Posterior vena cava (tissue), 2 donors: ENCODE data around the gene AKR1C8. TPM values are rescaled to one million over a fixed set of nuclear protein-coding genes. Genes with fewer than 3 reads are reported as not detected.
"Not testable (repeated sequence)": the region's sequence is repeated elsewhere in the genome, so short reads cannot be mapped to it uniquely, and the experiment has no call there.

Experiments
- DNase-seq: peaks from one replicate; pipeline ENCODE4 v3.0.0-alpha.2; 2020; ENCODE audit warnings: low spot score
- intact Hi-C, 2 donors: fragments of 100-400 bp; cut with DNase I; formaldehyde crosslinking; loops; one replicate each; pipeline versions ENCODE4 v1.14.1 to v1.14.2; 2022 to 2023
- total RNA-seq, 2 donors: library from RNA; stranded (reverse); fragmentation: NEBNext Ultra II Directional; extraction: Animal tissue kit (Norgen Biotek cat#: 25700); gene quantifications; one replicate each; pipeline ENCODE4 v1.2.1, GENCODE V29; 2021
- donor health status: DM: yes; HTN: yes; CAD: no.
- donor health status: DM: yes; HTN: yes; CAD: no.

Gene AKR1C8
- total RNA-seq, 2 donors from 2014 or later: not detected

- DNase-seq, intact Hi-C loops: not testable (repeated sequence)
Measured at GRCh38 chr10:5180503-5180902, 4.4 kb downstream of the AKR1C8 start.

DNA sequence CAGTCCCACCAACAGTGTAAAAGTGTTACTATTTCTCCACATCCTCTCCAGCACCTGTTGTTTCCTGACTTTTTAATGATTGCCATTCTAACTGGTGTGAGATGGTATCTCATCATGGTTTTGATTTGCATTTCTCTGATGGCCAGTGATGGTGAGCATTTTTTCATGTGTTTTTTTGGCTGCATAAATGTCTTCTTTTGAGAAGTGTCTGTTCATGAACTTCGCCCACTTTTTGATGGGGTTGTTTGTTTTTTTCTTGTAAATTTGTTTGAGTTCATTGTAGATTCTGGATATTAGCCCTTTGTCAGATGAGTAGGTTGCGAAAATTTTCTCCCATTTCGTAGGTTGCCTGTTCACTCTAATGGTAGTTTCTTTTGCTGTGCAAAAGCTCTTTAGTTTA lies 9.4 kb downstream of the AKR1C8 start:
- DNase-seq, intact Hi-C loops: not testable (repeated sequence)

DNA sequence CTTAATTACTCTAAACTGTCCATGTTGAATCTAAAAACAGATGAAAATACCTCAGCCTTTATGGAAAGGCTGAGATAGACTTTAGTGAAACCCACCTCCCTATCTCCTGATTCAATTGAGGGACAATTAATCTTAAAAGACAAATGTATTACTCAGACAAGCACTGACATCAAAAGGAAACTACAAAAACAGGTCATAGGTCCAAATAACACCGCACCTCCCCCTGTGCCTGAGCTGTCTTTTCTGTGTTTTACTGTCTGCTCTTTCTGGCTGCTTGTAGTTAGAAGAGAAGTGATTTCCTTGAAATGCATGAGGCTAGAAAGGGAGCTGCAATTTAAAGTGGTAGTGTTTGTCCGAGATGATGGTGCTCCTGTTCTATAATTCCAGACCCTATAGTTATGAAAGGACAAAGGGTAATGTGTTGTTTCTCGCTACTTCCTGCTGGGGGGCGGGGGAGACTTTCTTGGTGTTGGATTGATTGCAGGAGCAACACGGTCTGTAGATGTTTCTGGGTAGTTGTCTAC lies 16.0 kb downstream of the AKR1C8 start:
- intact Hi-C loops: no loop called here
- no peak for DNase-seq

GRCh38 chr10:5165738-5166137 lies 19.2 kb downstream of the AKR1C8 start:
- intact Hi-C loops: no loop called here
- no peak for DNase-seq

DNA sequence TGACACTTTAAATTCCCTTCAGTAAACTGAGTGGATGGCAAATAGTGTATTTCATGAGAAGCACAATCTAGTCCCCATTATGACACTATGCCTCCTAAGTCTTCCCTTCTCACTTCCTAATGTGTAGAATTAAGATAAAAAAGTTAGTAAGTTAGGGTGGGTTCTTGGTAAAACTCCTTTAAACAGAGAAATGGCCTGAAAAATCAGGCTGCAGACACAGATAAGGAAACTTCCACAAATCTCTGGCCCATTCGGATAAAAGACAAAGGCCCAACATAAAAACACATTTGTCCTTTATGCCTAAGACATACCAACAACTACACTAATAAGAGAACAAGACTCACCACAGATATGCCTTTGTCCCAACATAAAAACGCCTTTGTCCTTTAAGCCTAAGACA lies 21.5 kb downstream of the AKR1C8 start:
- intact Hi-C loops: no loop called here

DNA sequence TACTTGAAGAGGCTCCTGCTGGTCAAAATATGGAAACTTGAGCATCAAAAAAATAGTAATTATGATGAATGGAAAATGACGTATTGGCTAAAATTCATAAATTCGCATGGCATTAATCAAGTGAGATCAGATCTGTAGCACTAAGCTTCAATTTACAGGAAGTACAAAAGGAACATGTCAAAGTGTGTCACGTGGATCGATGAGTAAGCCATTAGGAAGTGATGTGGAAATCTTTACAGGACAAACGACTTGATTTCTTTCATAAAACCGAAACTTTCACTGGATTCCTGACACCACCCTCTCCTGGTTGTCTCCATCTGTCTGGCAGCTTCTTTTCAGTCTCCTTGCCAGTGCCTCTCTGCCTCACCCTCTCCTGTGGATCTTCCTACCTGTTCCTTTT lies 25.8 kb downstream of the AKR1C8 start:
- intact Hi-C loops: no loop called here

More for the DNA sequence above, 21.5 kb downstream of the AKR1C8 start:
- DNase-seq: no peak

GRCh38 chr10:5157501-5157900 lies 27.4 kb downstream of the AKR1C8 start:
- DNase-seq: no peak
- intact Hi-C loops: no loop called here

More for the DNA sequence above, 25.8 kb downstream of the AKR1C8 start:
- no peak for DNase-seq

DNA sequence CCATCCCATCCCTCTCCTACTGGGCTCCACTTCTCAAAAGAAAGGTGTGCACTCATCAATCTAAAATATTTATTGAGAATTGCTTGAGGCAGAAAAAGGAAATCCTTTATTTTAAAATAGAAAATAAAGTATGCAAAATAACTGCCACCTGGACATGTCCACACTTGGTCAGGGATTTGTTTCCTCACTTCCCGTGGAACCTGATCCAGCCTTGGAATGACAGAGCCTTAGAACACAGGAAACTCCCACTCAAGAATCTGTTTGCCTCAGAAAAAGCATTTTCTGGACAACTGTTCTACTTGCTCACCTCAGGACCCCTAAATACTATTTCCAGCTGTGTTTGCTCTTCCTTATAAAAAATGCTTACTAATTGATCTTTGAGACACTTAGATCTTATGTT lies 29.0 kb downstream of the AKR1C8 start:
- intact Hi-C loops: no loop called here
- DNase-seq: no peak

GRCh38 chr10:5151076-5151475 lies 33.9 kb downstream of the AKR1C8 start:
- intact Hi-C loops: no loop called here
- no peak for DNase-seq

- DNase-seq: no peak
- intact Hi-C loops: no loop called here
Measured at GRCh38 chr10:5148678-5149032, 36.3 kb downstream of the AKR1C8 start.

- intact Hi-C loops: no loop called here
- no peak for DNase-seq
Measured at GRCh38 chr10:5147981-5148677, 36.8 kb downstream of the AKR1C8 start.

DNA sequence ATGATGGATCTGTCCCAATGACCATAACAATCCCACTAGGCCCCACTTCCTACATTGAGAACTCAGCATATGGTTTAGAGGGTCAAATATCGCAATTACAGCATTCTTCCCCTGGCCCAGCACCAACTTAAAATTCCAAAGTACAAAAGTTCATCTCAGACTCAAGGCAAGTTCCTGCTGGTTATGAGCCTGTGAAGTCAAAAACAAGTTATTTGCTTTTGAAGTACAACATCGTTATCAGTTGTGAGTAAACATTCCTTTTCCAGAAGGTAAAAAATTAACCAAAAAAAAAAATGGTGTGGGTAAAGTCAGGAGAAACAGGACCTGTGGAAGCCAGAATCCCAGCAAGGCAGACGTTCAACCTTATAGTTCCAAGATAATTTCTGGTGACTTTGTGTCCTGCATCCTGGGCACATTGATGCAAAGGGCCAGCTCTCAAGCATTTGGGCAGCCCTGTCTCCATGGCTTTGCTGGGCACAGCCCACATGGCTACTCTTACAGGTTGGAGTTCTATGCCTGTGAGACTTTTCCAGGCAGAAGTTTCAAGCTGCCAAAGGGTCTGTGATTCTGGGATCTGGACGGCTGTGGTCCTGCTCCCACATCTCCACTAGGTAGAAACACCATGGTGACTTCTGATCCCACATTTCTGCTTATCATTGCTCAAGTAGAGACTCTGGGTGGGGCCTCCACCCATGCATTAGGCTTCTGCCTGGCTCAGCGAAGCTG lies 37.5 kb downstream of the AKR1C8 start:
- no peak for DNase-seq

GRCh38 chr10:5146920-5147254 lies 38.1 kb downstream of the AKR1C8 start:
- no peak for DNase-seq
- intact Hi-C loops: no loop called here

More for the DNA sequence above, 37.5 kb downstream of the AKR1C8 start:
- intact Hi-C loops: no loop called here

- intact Hi-C loops: no loop called here
- no peak for DNase-seq
Measured at GRCh38 chr10:5143137-5143536, 41.8 kb downstream of the AKR1C8 start.

DNA sequence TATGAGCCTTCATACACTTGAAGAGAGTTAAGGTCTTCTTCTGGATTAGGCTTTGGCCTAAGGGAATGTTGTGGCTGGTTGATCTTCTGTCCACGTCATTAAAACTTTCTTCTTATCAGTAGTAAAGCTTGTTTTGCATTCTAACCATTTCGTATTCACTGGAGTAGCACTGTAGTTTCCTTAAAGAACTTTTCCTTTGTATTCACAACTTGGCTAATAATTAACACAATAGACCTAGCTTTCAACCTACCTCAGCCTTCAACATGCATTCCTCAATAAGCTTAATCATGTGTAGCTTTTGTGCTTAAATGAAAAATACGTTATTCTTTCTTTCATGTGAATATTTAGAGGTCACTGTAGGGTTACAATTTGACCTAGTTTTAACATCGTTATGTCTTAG lies 42.8 kb downstream of the AKR1C8 start:
- intact Hi-C loops: no loop called here
- DNase-seq: no peak

DNA sequence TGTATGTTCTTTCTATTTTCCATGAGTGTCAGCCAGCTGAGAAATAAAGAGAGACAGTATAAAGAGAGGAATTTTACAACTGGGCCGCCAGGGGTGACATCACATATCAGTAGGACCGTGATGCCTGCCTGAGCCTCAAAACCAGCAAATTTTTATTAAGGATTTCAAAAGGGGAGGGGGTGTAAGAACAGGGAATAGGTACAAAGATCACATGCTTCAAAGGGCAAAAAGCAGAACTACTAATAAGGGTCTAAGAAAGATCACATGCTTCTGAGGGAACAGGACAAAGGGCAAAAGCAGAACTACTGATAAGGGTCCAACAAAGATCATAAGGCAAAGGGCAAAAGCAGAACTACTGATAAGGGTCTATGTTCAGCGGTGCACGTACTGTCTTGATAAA lies 47.3 kb downstream of the AKR1C8 start:
- not testable (repeated sequence) for DNase-seq

GRCh38 chr10:5136468-5137087 lies 48.4 kb downstream of the AKR1C8 start:
- intact Hi-C loops: no loop called here
- DNase-seq: no peak

More for the DNA sequence above, 47.3 kb downstream of the AKR1C8 start:
- intact Hi-C loops: not testable (repeated sequence)

DNA sequence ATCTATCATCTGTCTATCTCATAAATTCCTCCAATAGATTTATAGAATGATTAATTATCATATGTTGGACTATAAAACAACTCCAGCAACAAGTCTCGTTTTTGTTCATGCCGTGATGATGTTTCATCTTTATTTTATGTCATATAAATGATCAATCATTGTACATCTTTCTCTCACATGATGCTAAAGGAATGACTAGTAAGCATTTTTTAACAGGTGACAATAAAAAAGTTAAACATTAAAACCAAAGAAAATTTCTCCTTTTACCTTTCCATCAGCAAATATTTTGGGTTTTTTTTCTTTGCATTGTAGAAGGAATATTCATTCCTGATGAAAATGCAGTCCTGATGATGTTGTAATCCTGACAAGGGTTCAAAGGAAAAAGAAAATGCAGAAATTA lies 49.4 kb downstream of the AKR1C8 start:
- intact Hi-C loops: no loop called here
- DNase-seq: no peak

DNA sequence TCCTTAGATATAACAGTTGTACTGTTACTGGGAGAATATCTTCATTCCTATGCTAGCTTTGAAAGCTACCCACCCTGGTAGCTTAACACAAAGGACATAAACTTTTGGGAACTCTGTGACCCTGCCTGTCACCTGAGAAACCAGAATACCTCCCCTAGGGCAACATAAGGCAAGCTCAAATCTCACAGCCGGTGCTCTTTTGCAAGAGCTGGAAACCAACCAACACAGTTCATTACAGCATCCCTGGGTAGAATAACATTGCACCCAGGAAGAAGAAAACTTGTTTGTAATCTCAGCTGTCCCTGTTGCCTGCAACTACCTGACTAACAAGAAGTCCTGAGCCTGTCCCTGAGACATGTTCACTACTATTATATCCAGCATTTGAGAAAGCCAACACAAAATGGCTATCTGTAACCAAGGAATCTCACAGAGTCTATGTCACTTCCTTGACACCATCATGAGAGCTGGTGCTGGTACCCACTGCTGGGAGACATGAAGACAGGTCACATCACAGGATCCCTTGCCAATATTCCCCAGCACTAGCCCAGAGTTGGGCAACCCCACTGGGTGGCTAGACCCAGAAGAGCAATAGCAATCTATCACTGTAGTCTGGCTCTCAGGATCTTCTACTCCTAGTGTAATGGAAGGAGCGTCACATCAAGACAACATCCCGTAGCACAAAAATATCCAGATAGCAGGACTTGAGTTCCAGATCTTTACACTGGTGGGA lies 59.5 kb downstream of the AKR1C8 start:
- DNase-seq: no peak
- intact Hi-C loops: no loop called here

DNA sequence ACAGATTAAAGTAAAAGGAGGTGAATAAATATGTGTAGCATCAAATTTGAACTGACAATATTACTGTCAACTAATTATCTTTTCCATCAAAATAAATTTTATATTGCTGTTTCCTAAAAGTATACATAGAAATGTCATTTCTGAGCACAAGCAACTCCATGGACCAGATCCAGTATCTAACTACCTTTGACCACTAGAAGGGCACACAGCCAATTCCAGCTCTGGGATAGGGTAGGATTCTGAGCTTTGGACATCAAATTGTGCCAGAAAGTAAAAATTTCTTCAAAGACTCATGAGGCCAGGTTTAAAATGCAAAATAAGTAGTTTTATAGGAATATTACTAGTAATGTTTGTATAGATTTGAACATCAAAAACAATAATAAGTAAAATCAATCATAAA lies 61.1 kb downstream of the AKR1C8 start:
- intact Hi-C loops: no loop called here
- DNase-seq: no peak
